ENCODE results near the gene DAAM2.

The DAAM2 gene

DNA sequence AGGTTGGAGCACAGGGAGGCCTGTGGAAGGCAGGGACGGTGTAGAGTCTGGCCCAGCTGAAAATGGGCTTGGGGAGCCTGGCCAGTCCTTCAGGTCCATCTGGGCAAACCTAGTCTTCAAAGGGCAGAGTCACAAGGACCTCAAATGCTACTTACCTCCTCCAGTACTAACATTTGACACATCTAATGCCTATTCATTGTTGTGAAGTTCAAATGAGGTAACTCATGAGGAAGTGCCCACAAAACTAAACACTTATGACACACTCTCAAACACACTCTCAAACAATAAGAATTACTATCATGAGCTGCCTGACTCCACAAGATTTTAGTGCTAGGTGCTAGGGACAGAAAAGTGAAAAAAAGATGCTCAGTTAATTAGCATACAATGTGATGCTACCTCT, 27.1 kb downstream of the DAAM2 start:
- DNase-seq (ENCODE audit: low spot score) = no peak

DNA sequence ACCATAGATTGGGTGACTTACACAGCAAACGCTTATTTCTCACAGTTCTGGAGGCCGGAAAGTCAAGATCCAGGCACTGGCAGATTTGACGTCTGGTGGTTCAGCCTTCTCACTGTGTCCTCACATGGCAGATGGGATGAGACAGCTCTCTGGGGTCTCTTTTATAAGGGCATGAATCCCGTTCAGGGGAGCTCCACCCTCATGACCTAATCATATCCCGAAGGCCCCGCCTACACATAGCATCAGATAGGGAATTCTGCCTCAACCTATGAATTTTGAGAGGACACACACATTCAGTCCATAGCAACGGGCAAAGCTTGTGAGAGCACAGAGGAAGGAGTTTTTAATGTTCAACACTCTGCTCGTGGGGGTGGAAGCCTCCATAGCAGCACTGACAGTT, 27.5 kb downstream of the DAAM2 start:
- DNase-seq (ENCODE audit: low spot score) = no peak

DNA sequence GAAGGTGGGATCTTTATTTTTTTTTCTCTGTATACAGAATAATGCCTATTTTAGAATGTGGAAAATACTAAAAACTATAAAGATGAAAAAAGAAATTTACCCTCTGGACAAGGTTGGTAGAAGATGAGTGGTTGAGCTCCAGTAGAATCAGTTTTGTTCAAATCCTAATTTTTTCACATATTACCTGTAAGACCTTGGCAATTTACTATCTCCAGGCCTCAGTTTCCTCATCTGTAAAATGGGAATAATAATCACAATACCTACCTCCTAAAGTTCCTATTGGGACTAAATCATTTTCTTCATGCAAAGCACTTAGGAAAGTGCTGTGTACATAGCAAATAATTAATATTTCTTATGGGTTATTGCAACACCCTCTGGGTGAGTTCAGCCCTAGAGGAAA, 28.4 kb downstream of the DAAM2 start:
- no peak for DNase-seq (ENCODE audit: low spot score)

DNA sequence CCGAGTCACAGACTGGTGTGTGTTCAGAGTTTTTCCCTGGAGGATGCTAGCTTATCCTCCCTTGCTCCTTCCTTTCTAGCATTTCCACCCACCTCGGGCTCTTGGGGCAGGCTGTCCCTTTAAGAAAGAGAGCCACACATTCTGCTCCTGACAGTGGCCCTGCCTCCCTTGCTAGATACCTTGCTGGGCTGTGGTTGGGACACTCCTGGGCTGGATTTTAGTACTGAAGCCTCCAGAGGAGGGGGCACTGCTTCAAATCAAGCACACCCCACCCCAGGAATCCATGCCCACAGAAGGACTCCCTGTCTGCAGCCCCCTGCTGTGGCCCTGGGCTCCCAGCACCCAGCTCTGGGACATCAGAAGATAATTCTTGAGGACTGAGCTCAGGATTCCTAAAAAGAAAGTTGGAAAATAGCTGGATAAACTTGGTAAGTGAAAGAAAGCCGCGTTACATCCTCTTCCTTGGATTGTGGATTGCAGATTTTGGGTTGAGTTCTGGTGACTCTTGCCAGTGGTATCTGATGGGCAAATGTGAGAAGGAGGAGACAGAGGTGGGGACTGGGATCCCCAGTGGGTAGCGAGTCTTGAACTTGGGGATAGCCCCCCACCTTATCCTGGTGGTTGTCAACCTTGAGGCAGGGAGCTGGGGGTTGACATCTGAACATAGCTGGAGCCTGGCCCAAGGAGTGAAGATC, 29.0 kb downstream of the DAAM2 start:
- DNase-seq (ENCODE audit: low spot score) = no peak

DNA sequence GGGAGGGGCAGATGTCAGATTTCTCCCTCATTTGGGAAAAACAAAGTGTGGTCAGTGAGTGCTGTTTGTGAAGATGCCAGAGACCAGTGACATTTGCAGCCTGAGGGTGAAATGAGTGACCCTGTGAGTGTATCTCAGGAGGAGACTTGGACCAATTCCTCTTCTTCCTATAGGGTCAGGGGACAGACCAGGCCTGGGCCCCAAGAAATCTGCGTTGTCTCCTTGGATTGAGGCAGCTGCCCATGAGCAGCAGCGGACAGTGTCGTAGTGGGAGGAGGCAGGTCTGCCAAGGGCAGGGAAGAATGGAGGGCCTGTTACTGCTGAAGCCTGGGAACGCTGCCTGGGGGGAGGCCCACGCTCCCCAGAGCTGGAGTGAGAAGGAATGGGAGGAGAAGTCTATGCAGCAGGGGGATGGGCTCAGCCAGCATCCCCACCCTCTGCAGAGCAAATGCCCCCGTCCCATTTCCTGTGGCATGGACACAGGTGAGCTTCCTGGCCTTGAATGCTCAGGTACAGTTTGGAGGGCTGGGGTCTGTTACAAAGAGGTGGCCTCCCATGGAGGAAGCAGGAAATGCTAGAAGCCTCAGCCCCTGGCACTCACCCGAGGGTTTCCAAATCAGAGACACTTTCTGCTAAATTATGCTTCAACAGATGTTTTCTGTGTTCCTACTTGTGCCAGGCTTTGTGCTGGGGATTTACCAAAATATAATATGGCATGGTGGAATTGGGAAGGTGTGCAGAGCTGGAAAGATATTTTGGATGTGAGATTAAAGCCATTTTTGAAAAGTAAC, 29.8 kb downstream of the DAAM2 start:
- no peak for DNase-seq (ENCODE audit: low spot score)

DNA sequence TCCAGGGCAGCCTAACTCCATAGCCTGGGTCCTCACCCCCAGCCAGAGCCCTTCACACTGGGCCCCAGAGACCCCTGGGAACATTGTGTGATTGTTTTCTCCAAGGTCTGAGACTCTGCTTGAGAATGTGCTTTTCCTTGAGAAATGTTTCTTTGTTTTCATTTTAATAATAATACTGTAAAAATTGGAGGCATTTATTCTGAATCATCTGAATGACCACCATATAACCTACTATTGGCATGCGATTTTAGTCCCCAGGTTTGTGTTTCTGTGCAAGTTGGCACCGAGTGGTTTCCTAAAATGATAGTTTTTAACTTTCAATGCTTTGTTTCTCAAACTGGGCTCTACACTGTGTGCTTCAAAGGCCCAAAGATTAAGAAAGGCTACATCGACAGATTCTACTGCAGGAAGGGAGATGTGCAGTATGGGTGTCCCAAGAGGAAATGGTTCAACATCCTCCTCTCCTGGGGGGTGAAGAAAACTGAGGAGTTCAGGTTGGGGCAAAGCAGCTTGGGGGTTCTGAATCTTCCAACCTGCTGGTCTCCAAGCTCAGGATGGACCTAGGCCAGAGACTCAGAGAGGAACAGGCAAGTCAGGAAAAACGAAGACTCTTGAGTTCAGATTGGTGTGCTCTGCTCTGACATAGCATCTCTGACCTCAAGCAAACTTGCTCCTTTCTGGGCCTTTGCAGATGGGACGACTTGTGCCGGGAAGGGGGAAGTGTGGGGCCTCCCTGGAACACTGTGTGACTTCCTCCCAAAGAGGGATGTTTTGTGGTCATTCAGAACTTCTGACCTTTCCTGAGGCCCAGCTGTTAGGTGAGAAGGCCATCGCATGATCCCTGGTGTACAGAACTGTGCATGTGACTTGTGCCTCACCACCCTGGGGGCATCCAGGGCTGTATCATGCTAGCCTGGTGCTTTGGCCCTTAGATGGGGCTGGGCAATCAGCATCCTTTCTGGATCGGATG, 31.0 kb downstream of the DAAM2 start:
- DNase-seq (ENCODE audit: low spot score) = no peak

DNA sequence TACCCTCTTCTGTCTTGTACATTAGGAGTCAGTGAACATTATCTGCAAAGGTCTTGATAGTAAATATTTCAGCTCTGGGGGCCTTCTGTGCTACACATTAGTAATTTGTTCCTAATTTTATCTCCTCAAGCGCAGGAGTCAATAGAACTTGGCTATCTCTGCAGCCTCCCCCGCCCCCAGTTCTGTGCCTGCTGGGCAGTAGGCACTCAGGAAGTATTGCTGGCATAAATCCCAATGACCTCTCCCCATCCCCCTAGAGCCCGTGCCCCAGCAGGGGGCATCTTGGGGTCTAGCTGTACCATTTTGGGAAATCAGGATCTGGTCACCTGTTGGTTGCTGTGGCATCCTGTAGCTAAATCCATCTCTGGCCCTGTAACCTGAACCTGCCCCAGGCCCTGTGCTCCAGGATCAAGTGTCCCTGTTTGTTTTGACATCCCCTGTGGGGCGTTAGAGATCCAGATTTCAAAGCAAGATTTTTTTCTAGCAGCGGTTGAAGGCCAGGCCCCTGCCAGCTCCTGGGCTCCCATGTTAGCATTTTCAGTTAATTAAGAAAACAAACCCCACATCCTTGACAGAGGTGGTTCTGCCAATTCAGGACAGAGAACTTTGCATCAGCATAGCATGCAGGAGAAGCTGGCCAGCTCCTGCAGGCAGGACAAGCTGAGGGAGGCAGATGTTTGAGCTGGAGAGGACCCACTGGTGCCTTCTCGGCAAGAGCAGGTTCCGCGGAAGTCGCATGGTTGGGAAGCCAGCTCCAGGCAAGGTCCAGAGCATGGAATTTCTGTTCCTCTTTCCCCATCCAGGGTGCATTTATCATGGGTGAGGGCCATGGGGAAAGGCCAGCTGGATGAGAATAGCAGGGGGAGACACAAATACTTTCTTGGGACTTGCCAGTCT, 32.1 kb downstream of the DAAM2 start:
- no peak for DNase-seq (ENCODE audit: low spot score)

DNA sequence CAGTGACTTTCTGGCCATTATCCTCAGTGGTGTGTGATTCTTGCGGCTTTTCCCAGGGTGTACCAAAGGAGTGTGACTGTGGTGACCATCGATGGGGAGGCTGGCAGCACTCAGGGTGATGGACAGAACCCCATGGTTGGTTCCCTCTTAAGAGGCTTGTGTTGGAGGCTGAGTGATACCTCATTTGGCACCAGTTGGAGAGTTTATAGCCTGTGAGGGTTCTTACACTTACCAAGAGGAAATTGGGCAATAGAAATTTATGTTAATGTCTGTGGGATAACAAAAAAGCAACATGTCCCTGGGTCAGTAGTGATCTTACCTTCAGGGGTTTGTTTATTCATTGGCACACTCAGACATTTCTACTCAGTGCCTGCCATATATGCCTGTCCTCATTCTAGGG, 37.2 kb downstream of the DAAM2 start:
- no peak for DNase-seq (ENCODE audit: low spot score)

DNA sequence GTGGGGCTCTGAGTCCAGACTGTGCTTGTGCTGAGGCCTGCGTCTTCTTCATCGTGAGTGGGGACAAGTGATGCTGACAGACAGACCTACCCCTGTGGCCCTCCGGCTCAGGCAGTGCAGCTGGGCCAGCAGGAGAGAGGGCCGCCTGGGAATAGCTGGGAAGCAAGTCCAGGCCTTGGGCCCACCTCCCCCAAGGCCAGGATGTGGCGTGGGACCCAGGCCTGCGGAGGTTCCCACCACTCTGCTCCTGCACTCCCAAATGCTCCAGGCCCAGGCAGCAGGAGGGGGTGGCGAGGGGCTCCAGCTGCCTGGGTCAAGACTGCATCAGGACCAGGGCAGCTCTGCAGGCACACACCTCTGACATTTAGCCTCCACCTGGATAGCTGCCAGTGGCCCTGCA, 38.3 kb downstream of the DAAM2 start:
- no peak for DNase-seq (ENCODE audit: low spot score)

DNA sequence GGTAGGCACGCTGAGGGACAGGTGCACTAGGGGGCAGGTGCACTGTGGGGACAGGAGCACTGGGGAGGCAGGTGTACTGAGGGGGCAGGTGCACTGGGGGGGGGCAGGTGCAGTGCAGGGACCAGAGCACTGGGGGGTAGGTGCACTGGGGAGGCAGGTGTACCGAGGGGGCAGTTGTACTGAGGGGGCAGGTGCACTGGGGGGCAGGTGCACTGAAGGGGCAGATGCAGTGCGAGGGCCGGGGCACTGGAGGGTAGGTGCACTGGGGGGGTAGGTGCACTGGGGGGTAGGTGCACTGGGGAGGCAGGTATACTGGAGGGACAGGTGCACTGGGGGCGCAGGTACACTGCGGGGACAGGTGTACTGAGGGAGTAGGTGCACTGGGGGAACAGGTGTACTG, 39.5 kb downstream of the DAAM2 start:
- DNase-seq (ENCODE audit: low spot score) = no peak

DNA sequence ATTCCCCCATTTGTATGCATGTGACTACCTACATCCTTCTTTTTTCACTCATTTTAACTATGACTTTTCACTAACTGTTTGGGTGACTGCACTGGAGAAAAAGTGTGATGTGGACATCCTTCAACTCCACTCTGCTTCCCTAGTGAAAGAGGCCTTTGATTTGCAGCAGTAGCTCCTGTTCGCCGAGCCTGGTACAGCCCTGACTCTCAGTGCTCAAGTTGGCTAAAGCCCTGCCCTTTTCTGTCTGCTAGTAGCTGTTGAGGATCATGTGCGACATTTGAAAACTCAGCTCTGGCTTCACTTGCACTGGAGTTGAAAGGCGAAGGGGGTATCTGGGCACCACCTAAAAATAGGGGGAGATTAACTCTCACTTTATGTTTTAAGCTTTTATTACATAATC, 42.1 kb downstream of the DAAM2 start:
- DNase-seq (ENCODE audit: low spot score) = no peak

DNA sequence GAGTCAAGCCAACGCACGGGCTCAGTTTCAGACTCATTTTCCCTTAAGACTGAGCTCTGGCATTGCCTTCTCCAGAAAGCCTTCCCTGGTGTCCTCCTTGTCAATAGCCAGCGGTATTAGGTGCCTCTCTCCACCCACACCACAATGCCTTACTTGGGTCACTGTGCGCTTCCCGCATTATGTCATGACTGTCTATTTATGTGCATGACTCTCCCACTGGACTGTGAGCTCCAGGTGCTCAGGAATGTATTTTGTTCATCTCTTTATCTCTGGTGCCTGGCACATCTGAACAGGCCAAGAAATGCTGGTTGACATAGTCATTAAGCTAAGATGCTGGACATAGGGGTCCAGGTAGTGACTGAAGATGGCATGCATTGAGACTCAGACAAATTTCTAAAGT, 42.7 kb downstream of the DAAM2 start:
- DNase-seq (ENCODE audit: low spot score) = no peak

DNA sequence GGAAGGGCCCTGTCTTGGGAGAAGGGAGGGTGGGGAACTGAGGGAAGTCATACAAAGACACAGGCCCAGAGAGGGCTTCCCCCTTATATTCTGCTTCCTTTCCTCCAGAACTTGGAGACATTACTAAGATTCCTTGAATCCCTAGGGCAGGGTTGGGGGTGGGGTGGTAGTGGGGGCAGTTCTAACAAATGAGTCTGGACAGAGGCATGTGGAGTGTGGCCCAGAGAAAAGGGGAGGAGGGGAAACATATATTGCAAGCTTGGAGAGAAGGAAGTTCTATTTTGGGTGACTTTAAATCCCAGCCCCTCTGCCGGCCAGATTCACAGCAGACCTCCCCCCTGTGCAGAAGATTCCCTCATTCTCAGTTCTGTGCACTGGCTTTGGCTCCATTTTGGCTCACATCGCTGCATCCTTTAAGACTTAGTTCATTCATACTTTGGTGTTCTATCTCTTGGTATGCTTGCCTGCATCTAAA, 43.7 kb downstream of the DAAM2 start:
- no peak for DNase-seq (ENCODE audit: low spot score)

DNA sequence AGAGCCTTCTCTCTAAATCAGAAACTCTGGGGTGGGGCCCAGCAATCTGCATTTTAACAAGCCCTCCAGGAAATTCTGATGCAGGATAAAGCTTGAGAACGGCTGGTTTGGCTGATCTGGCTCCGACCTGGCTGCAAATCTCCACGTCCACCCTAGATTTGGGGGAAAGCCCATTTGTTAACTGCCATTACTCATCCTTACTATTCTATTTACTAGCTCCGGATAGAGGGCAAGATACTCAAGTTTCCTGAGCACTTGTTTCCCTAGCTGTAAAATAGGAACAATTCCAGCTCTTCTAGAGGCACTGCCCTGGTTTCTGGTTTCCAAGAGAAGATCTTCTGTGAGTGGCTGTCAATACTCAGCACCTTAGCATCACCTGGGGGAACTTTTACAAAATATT, 44.4 kb downstream of the DAAM2 start:
- no peak for DNase-seq (ENCODE audit: low spot score)

DNA sequence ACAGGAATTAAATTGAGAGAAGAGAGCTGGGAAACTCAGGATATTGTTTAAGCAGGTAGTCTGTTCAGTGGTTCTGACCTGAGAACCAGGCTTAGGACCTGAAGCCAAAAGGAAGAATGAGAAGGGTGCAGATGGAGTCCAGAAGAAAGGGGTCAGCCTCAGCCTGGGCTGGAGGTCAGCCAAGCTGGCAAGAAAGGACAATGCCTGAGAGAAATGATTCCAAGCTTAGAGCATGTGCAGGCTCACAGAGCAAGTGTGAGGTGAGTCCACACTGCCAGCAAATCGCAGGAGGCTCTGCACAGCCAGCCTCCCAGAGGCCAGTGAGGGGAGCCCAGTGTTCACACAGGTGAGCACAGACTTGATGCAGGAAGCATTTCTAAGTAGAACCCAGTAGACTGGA, 47.3 kb downstream of the DAAM2 start:
- DNase-seq (ENCODE audit: low spot score) = no peak

DNA sequence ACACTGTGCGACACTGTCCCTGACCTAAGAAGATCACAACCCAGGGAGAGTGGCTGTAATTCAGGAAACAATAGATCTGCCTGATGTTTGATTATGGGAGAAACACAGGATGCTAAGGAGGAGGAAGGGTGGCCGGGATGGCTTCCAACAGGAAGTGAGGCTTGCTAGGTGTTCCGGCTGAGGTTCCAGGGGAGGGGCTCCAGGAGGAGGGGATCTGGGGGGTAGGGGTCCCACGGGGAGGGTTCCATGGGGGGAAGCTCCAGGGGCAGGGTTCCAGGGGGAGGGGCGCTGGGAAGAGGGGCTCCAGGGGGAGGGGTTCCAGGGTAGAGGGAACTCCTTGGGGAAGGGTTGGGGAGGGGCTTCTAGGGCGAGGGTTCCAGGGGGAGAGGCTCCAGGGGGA, 48.6 kb downstream of the DAAM2 start:
- DNase-seq (ENCODE audit: low spot score) = no peak

DNA sequence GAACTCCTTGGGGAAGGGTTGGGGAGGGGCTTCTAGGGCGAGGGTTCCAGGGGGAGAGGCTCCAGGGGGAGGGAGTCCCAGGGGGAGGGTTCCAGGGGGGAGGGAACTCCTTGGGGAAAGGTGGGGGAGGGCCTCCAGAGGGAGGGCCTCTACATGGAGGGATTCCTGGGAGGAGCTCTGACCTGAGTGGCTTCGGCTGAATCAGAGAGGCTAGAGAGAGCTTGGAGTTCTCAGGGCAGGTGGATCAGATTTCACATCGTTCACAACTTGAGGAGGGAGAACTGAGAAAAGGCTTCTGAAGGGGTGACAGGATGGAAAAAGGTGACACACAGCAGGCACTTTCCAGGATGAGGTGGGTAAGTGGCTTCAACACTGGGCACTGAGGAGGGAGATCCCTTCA, 49.1 kb downstream of the DAAM2 start:
- DNase-seq (ENCODE audit: low spot score) = no peak

DNA sequence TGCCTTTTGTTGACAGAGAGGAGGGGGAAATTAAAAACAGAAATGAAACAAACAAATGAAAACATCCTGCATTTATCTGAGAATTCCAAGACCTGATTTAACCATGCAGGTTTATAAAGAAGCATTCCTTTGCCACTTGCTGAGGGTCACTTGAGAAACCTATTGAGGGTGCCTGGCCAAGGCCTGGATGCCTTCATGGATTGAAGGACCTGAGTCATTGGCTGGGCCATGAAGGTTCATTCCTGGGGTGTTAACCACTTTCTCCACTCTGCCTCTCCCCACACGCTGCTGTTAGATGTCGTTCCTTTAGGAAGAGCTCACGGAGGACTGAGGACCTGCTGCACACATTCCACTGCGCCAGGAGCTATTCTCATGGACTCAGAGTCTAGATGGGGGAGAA, 49.7 kb downstream of the DAAM2 start:
- no peak for DNase-seq (ENCODE audit: low spot score)

DNA sequence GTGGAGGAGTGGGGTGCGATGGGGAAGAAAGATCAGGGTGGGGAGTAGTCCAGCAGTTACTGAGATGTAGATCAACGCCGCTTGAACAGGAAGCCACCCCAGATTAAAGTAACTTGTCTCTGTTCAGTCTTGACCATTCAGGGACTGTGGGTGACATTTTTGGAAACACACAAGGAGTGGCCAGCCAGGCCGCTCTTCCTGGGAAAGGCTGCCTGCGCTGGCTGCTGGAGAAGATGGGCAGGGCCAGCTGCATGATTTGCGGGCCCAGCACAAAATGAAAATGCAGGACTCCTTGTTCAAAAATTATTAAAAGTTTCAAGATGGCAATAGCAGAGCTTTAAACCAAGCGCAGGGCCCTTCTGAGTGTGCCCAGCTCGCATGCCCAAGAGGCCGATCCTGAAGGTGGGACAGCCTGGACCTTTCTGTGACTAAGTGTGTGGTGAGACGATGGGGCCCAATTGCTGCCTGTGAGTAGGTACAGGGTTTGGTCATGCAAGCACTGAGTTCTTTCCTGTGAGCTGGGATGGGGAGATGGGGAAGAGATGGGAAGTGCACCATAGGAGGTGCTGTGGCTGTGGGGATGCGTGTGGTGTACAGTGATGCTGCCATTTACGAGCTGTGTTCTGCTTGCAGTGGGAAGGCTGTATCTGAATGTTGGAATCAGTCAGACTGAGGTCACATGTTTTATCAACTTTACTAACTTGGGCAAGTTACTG, 51.3 kb downstream of the DAAM2 start:
- DNase-seq (ENCODE audit: low spot score) = no peak

DNA sequence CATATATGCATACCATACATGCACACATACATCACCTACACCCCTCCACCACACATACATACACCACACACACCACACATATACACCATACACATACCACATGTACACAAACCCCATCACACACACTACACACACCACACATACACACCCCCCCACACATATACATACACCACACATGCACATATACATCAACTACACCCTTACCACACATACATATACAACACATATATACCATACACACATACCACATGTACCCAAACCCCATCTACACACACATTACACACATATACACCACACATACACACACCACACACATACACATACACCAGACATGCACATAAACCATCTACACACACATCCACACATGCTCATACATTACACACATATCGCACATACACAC, 52.7 kb downstream of the DAAM2 start:
- no peak for DNase-seq (ENCODE audit: low spot score)

DNA sequence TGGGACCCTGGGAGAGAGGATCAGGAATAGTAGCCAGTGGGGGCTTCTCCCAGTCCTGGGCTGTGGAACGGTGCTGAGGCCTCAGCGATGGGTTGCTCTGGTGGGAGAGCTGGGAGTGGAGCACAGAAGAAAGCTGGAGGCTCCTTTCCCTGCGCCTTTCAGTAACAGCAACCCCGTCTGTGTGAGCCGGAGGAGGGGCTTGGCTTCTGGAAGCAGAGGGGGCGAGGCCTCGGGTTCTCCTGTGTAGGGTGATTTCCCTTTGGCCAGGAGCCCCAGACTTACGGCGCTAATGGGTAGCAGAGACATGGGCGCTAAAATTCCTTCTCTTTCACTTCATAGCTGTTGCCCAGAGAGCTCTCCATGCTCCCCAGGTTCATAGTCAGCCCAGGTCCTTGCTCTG, 55.0 kb downstream of the DAAM2 start:
- no peak for DNase-seq (ENCODE audit: low spot score)

Measured in activated CD4-positive, alpha-beta T cell treated with anti-CD3 and anti-CD28 coated beads, Interleukin-2, Interleukin-4, amounts not matched to agents 100 ng/mL and 50 ng/mL, durations not matched to agents 16 hours and 8 hours (primary cell).